GM21528 (cell line): Measurements from ENCODE around the gene IQCH.

Source experiments
- ATAC-seq: cut with Tn5 transposase; IDR thresholded peaks from one replicate; pipeline ENCODE4 v1.9.1; 2021; ENCODE audit warnings: mild to moderate bottlenecking, moderate library complexity; ENCODE audit not compliant: unreplicated experiment, low FRiP score

Gene IQCH

GRCh38 chr15:67296684-67297083 lies 42.1 kb downstream of the IQCH start:
- ATAC-seq: no peak

- no peak for ATAC-seq
Observed at GRCh38 chr15:67300266-67301025, 45.9 kb downstream of the IQCH start.

- ATAC-seq: no peak
Observed at GRCh38 chr15:67303490-67304363, 49.1 kb downstream of the IQCH start.

GRCh38 chr15:67304778-67305177 lies 50.2 kb downstream of the IQCH start:
- no peak for ATAC-seq

GRCh38 chr15:67305506-67305905 lies 50.9 kb downstream of the IQCH start:
- ATAC-seq: no peak

- ATAC-seq: no peak
Observed at GRCh38 chr15:67307156-67307555, 52.6 kb downstream of the IQCH start.

- no peak for ATAC-seq
Observed at GRCh38 chr15:67307889-67308597, 53.5 kb downstream of the IQCH start.

- ATAC-seq: no peak
Observed at GRCh38 chr15:67311731-67312130, 57.1 kb downstream of the IQCH start.

- no peak for ATAC-seq
Observed at GRCh38 chr15:67319961-67320360, 65.4 kb downstream of the IQCH start.

GRCh38 chr15:67321352-67321751 lies 66.8 kb downstream of the IQCH start:
- ATAC-seq: no peak

GRCh38 chr15:67322481-67322880 lies 67.9 kb downstream of the IQCH start:
- ATAC-seq: no peak

- ATAC-seq: no peak
Observed at GRCh38 chr15:67327312-67327711, 72.7 kb downstream of the IQCH start.

- no peak for ATAC-seq
Observed at GRCh38 chr15:67327737-67328136, 73.2 kb downstream of the IQCH start.

GRCh38 chr15:67329984-67330733 lies 75.6 kb downstream of the IQCH start:
- no peak for ATAC-seq

GRCh38 chr15:67331676-67332075 lies 77.1 kb downstream of the IQCH start:
- ATAC-seq: no peak

- no peak for ATAC-seq
Observed at GRCh38 chr15:67335026-67335425, 80.4 kb downstream of the IQCH start.

GRCh38 chr15:67335534-67336222 lies 81.1 kb downstream of the IQCH start:
- ATAC-seq: no peak

- no peak for ATAC-seq
Observed at GRCh38 chr15:67340630-67341029, 86.0 kb downstream of the IQCH start.

GRCh38 chr15:67341539-67341938 lies 87.0 kb downstream of the IQCH start:
- ATAC-seq: no peak

GRCh38 chr15:67343206-67343605 lies 88.6 kb downstream of the IQCH start:
- ATAC-seq: no peak
